Jurkat, Clone E6-1 (cell line): ENCODE measurements around the gene THBS2.
"Not testable (repeated sequence)": the region's sequence is repeated elsewhere in the genome, so short reads cannot be mapped to it uniquely, and the experiment has no call there.

Experiments
- DNase-seq: peaks from one replicate; pipeline ENCODE4 v3.0.0-alpha.2; 2011; ENCODE audit warnings: low read depth, low spot score
- H3K4me3 ChIP-seq: 2 replicates; pipeline ENCODE4 v1.5.1; 2011; ENCODE audit warnings: mild to moderate bottlenecking, low read length, control low read depth, moderate library complexity

THBS2 gene

GRCh38 chr6:169196279-169196678 is 57.4 kb downstream of the THBS2 start:
- not testable (repeated sequence) for DNase-seq, H3K4me3 ChIP-seq

GRCh38 chr6:169194737-169195136 is 58.9 kb downstream of the THBS2 start:
- H3K4me3 ChIP-seq, result no peak overlapping the region
- DNase-seq, result no peak

GRCh38 chr6:169190970-169191369 is 62.7 kb downstream of the THBS2 start:
- no peak overlapping the region for H3K4me3 ChIP-seq
- no peak for DNase-seq

- DNase-seq, result no peak
Observed at GRCh38 chr6:169190144-169190584, 63.5 kb downstream of the THBS2 start.

GRCh38 chr6:169189686-169190085 is 64.0 kb downstream of the THBS2 start:
- H3K4me3 ChIP-seq, result no peak overlapping the region
- no peak for DNase-seq

More at GRCh38 chr6:169190144-169190584, 63.5 kb downstream of the THBS2 start:
- H3K4me3 ChIP-seq, result no peak overlapping the region

- no peak overlapping the region for H3K4me3 ChIP-seq
- DNase-seq, result no peak
Observed at GRCh38 chr6:169189182-169189581, 64.5 kb downstream of the THBS2 start.

GRCh38 chr6:169188475-169188874 is 65.2 kb downstream of the THBS2 start:
- DNase-seq, result peak; percentile 21
- no peak overlapping the region for H3K4me3 ChIP-seq

GRCh38 chr6:169188051-169188470 is 65.6 kb downstream of the THBS2 start:
- no peak overlapping the region for H3K4me3 ChIP-seq
- DNase-seq, result no peak

GRCh38 chr6:169186496-169187169 is 67.0 kb downstream of the THBS2 start:
- DNase-seq, result no peak
- no peak overlapping the region for H3K4me3 ChIP-seq

- DNase-seq, result no peak
- no peak overlapping the region for H3K4me3 ChIP-seq
Observed at GRCh38 chr6:169185692-169186485, 67.8 kb downstream of the THBS2 start.

GRCh38 chr6:169185011-169185521 is 68.6 kb downstream of the THBS2 start:
- H3K4me3 ChIP-seq, result no peak overlapping the region
- DNase-seq, result no peak

GRCh38 chr6:169184419-169184818 is 69.2 kb downstream of the THBS2 start:
- no peak for DNase-seq
- H3K4me3 ChIP-seq, result no peak overlapping the region

- no peak overlapping the region for H3K4me3 ChIP-seq
Observed at GRCh38 chr6:169183233-169183632, 70.4 kb downstream of the THBS2 start.

GRCh38 chr6:169179831-169180230 is 73.8 kb downstream of the THBS2 start:
- not testable (repeated sequence) for H3K4me3 ChIP-seq, DNase-seq

More at GRCh38 chr6:169183233-169183632, 70.4 kb downstream of the THBS2 start:
- no peak for DNase-seq

- H3K4me3 ChIP-seq, result no peak overlapping the region
- no peak for DNase-seq
Observed at GRCh38 chr6:169177516-169178166, 76.0 kb downstream of the THBS2 start.

- no peak overlapping the region for H3K4me3 ChIP-seq
- DNase-seq, result no peak
Observed at GRCh38 chr6:169176361-169176991, 77.2 kb downstream of the THBS2 start.

GRCh38 chr6:169175360-169175887 is 78.2 kb downstream of the THBS2 start:
- no peak overlapping the region for H3K4me3 ChIP-seq
- no peak for DNase-seq

GRCh38 chr6:169174516-169175359 is 78.9 kb downstream of the THBS2 start:
- DNase-seq, result no peak

More at GRCh38 chr6:169174516-169175359, 78.9 kb downstream of the THBS2 start:
- no peak overlapping the region for H3K4me3 ChIP-seq
